OCI-LY7 (cell line): ENCODE results near the gene CHCHD5. TPM values are rescaled to one million over a fixed set of nuclear protein-coding genes. Genes with fewer than 3 reads are reported as not detected.
"Not testable (repeated sequence)": the region's sequence is repeated elsewhere in the genome, so short reads cannot be mapped to it uniquely, and the experiment has no call there.

Source experiments
- BruUV-seq: library from RNA; stranded (reverse); fragments of 400-500 nt; replicated peaks from 2 replicates; lab custom pipeline; 2021; lab: Mats Ljungman, UMichigan
- CTCF ChIA-PET: fragments of 300-600 bp; sonication (Branson Sonifier 250); formaldehyde crosslinking; loops from one replicate; lab custom pipeline; 2022; ENCODE audit warnings: antibody characterized with exemption; ENCODE audit not compliant: unreplicated experiment; lab: Charles Lee
- POLR2A ChIA-PET: fragments of 300-600 bp; sonication (Branson Sonifier 250); formaldehyde crosslinking; loops from one replicate; lab custom pipeline; 2022; ENCODE audit warnings: antibody characterized with exemption; lab: Charles Lee
- DNase-seq: peaks from one replicate; pipeline ENCODE4 v3.0.0-alpha.2; 2015; ENCODE audit warnings: low spot score
- H2AFZ ChIP-seq: fragments of 200-600 bp; sonication (generic), shearing (Covaris generic); 2 replicates; pipeline ENCODE4 v1.6.1; 2014; ENCODE audit warnings: mild to moderate bottlenecking, antibody characterized with exemption, low read length, moderate library complexity
- H3K27ac ChIP-seq: fragments of 200-600 bp; sonication (generic); 2 replicates; pipeline ENCODE4 v1.5.1; 2014; ENCODE audit warnings: mixed run types, low read depth, mild to moderate bottlenecking, moderate library complexity, low read length, inconsistent platforms; ENCODE audit not compliant: poor library complexity, severe bottlenecking
- H3K36me3 ChIP-seq: fragments of 200-600 bp; sonication (generic); 2 replicates; pipeline ENCODE4 v1.6.1; 2014; ENCODE audit warnings: mild to moderate bottlenecking, antibody characterized with exemption, low read length, moderate library complexity, mixed read lengths; ENCODE audit not compliant: insufficient read depth
- H3K4me1 ChIP-seq: fragments of 200-600 bp; sonication (generic); 2 replicates; pipeline ENCODE4 v1.5.1; 2014; ENCODE audit warnings: mild to moderate bottlenecking, low read length; ENCODE audit not compliant: insufficient read depth, poor library complexity, severe bottlenecking
- H3K4me2 ChIP-seq: fragments of 200-600 bp; sonication (generic); 2 replicates; pipeline ENCODE4 v1.6.1; 2014; ENCODE audit warnings: mild to moderate bottlenecking, low read length
- H3K4me3 ChIP-seq: fragments of 200-600 bp; sonication (generic); 2 replicates; pipeline ENCODE4 v1.5.1; 2014; ENCODE audit warnings: mild to moderate bottlenecking, low read depth, low read length; ENCODE audit not compliant: poor library complexity, severe bottlenecking
- H3K79me2 ChIP-seq: fragments of 200-600 bp; sonication (generic); 2 replicates; pipeline ENCODE4 v1.6.1; 2016; ENCODE audit warnings: low read depth, mild to moderate bottlenecking, low read length, moderate library complexity, mixed read lengths; ENCODE audit not compliant: insufficient read depth
- H3K9me2 ChIP-seq: fragments of 200-600 bp; sonication (generic); 2 replicates; pipeline ENCODE4 v1.6.1; 2016; ENCODE audit warnings: mild to moderate bottlenecking, low read length, mixed read lengths; ENCODE audit not compliant: insufficient read depth
- H3K9me3 ChIP-seq: fragments of 200-600 bp; sonication (generic); 2 replicates; pipeline ENCODE4 v1.6.1; 2014; ENCODE audit warnings: mild to moderate bottlenecking, mixed run types, low read length, mixed read lengths
- H4K20me1 ChIP-seq: fragments of 200-600 bp; sonication (generic); 2 replicates; pipeline ENCODE4 v1.6.1; 2014; ENCODE audit warnings: mild to moderate bottlenecking, antibody characterized with exemption, low read length, moderate library complexity, mixed read lengths; ENCODE audit not compliant: insufficient read depth
- CTCF ChIP-seq: fragments of 200-600 bp; sonication (generic); conservative IDR thresholded peaks from 2 replicates; pipeline ENCODE4 v1.5.1; 2014; ENCODE audit warnings: mild to moderate bottlenecking, antibody characterized with exemption, low read length, moderate library complexity, mixed read lengths
- EZH2phosphoT487 ChIP-seq: fragments of 200-600 bp; sonication (generic); IDR thresholded peaks from 2 replicates; pipeline ENCODE4 v1.6.1; 2018; ENCODE audit warnings: low read depth, borderline replicate concordance, mild to moderate bottlenecking, mixed run types, antibody characterized with exemption, low read length, moderate library complexity, mixed read lengths
- intact Hi-C: fragments of 100-400 bp; cut with micrococcal nuclease; formaldehyde crosslinking; loops from one replicate; pipeline ENCODE4 v1.10.0; 2022; ENCODE audit not compliant: unreplicated experiment
- total RNA-seq, 2 experiments: library from RNA; depleted of rRNA in 1 of 2; stranded (reverse); fragments of >200 nt in 1 of 2; shearing (Covaris generic) in 1 of 2; gene quantifications; 2 replicates each; pipeline ENCODE4 v1.2.3, GENCODE V29; 2014 to 2022

Gene CHCHD5
- total RNA-seq, 2 experiments from 2014 or later = 22.5 to 36.0 TPM

- BruUV-seq = no TSS peak
- DNase-seq = no peak
- no peaks in the 10 kb centered on the region for H4K20me1 ChIP-seq
These were observed 23.4 kb downstream of the CHCHD5 start for GRCh38 chr2:112607680-112608438.

GRCh38 chr2:112609320-112609719 is 24.9 kb downstream of the CHCHD5 start:
- H3K9me2 ChIP-seq, H3K27ac ChIP-seq, H4K20me1 ChIP-seq, H3K4me3 ChIP-seq, DNase-seq, CTCF ChIA-PET, BruUV-seq, H2AFZ ChIP-seq, H3K36me3 ChIP-seq, POLR2A ChIA-PET, H3K9me3 ChIP-seq, H3K4me1 ChIP-seq, H3K79me2 ChIP-seq, H3K4me2 ChIP-seq: not testable (repeated sequence)
- intact Hi-C loops = loop anchor here (10.0 kb wide), 1 partner anchor 345 kb away; no protein-coding TSS in a partner anchor

More at GRCh38 chr2:112607680-112608438, 23.4 kb downstream of the CHCHD5 start:
- intact Hi-C loops = loop anchor here (10.0 kb wide), 1 partner anchor 347 kb away; no protein-coding TSS in a partner anchor
- ChIA-PET POLR2A (no interaction called here), CTCF (no interaction called here)
- Histone ChIP-seq H3K36me3 (no peaks in the 10 kb centered on the region), H3K4me1 (no peaks in the 10 kb centered on the region), H3K4me3 (no peak overlapping the region), H3K4me2 (no peak overlapping the region), H3K9me3 (no peaks in the 10 kb centered on the region), H3K9me2 (no peaks in the 10 kb centered on the region), H3K79me2 (no peaks in the 10 kb centered on the region), H2AFZ (no peak overlapping the region), H3K27ac (no peak overlapping the region)
- TF ChIP-seq EZH2phosphoT487 (no peak), CTCF (no peak)

GRCh38 chr2:112612283-112612682 is 27.9 kb downstream of the CHCHD5 start:
- BruUV-seq, intact Hi-C loops, H3K4me3 ChIP-seq, H2AFZ ChIP-seq, H3K9me2 ChIP-seq, H3K4me1 ChIP-seq, H4K20me1 ChIP-seq, H3K36me3 ChIP-seq, POLR2A ChIA-PET, H3K4me2 ChIP-seq, CTCF ChIA-PET, H3K9me3 ChIP-seq, H3K79me2 ChIP-seq, DNase-seq, H3K27ac ChIP-seq: not testable (repeated sequence)
